Uterus (tissue), 2 donors: ENCODE results near the gene CTIF.

Experiments
- CTCF ChIP-seq, 4 experiments: fragments of 200-600 bp in 2 of 4; fragments of 450-650 bp in 2 of 4; sonication (generic) in 2 of 4; IDR thresholded peaks; one replicate each; pipeline ENCODE4 v1.5.1; 2016 to 2019; ENCODE audit warnings: antibody characterized with exemption in 4 of 4, mild to moderate bottlenecking in 2 of 4, moderate library complexity in 1 of 4
- POLR2A ChIP-seq, 2 donors: fragments of 450-650 bp; IDR thresholded peaks; one replicate each; pipeline ENCODE4 v1.6.1; 2016; ENCODE audit warnings: antibody characterized with exemption in 2 of 2, mild to moderate bottlenecking in 1 of 2, moderate library complexity in 1 of 2

GRCh38 chr18:48864876-48865275 is 326.0 kb downstream of the CTIF start:
- no peak for TF ChIP-seq CTCF (IDR thresholded peaks at IDR 0.05)
- TF ChIP-seq POLR2A (IDR thresholded peaks at IDR 0.05), result no peak
